HG02798 (cell line): ENCODE data around the gene CCDC141.

ENCODE experiments used
- ATAC-seq: cut with Tn5 transposase; IDR thresholded peaks from one replicate; pipeline ENCODE4 v1.9.1; 2021; ENCODE audit warnings: mild to moderate bottlenecking; ENCODE audit not compliant: unreplicated experiment, poor library complexity

CCDC141 gene

GRCh38 chr2:178914259-178914849, 135.6 kb downstream of the CCDC141 start:
- peak; percentile 90 for ATAC-seq

- no peak for ATAC-seq
Measured at GRCh38 chr2:178913049-178913441, 136.9 kb downstream of the CCDC141 start.

GRCh38 chr2:178912416-178913048, 137.4 kb downstream of the CCDC141 start:
- no peak for ATAC-seq

- no peak for ATAC-seq
Measured at GRCh38 chr2:178911039-178911438, 138.9 kb downstream of the CCDC141 start.

- ATAC-seq = no peak
Measured at GRCh38 chr2:178910005-178910404, 139.9 kb downstream of the CCDC141 start.

- ATAC-seq = no peak
Measured at GRCh38 chr2:178909507-178909906, 140.4 kb downstream of the CCDC141 start.

GRCh38 chr2:178908810-178909209, 141.1 kb downstream of the CCDC141 start:
- no peak for ATAC-seq

DNA sequence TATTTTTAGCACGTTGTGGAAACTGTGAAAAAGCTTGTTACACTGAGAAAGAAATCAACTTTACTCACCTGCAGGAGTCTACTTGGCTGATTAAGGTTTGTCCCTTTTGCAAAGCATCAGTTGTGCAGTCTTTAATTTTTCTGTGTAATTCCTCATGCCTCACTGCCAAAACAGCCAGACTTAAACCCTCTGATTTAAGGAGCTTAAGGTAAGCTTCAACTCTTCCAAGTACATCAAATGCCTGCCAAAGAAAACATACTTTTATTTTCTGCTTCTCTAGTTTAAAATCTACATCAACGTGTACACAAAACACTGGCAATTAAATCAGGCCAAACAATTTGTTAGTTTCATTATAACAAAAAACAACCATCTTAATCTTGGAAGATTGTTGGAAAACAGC, 144.7 kb downstream of the CCDC141 start:
- no peak for ATAC-seq

GRCh38 chr2:178899656-178900055, 150.3 kb downstream of the CCDC141 start:
- ATAC-seq = no peak

DNA sequence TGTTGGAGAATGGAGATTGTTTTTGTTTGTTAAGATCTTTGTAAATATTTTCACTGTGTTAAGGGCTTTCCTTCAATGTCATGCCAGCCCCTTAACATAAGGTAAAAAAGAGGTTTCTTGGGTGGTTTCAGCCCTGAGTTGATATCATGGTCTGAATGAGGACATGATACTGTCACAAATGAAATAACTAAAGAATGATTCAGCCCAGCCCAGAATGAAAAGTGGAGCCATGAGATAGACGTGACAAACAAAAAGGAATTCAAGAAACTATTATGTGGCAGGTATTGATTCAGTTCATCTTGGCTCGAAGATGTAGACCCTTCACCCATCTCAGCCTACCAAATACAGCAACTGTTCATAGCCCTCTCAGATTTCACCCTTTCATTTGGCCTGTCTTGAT, 154.1 kb downstream of the CCDC141 start:
- no peak for ATAC-seq

DNA sequence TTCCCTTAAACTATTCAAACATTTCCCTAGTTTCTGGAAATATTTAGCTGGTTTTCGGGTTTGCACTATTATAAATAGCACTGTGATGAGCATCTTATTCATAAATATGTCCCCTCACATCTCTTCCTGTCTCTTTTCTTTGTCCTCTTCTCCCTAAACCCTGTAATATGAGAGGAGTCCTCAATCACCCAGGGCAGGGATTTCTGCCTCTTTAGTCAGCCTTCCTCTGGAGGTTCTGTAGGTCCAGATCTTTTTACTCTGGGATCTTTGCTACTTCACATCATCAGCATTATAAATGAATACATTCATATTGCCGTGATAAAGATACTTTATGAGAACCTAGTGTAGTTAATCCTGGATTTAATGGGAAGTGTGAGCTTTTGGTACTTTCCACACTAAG, 154.8 kb downstream of the CCDC141 start:
- no peak for ATAC-seq

DNA sequence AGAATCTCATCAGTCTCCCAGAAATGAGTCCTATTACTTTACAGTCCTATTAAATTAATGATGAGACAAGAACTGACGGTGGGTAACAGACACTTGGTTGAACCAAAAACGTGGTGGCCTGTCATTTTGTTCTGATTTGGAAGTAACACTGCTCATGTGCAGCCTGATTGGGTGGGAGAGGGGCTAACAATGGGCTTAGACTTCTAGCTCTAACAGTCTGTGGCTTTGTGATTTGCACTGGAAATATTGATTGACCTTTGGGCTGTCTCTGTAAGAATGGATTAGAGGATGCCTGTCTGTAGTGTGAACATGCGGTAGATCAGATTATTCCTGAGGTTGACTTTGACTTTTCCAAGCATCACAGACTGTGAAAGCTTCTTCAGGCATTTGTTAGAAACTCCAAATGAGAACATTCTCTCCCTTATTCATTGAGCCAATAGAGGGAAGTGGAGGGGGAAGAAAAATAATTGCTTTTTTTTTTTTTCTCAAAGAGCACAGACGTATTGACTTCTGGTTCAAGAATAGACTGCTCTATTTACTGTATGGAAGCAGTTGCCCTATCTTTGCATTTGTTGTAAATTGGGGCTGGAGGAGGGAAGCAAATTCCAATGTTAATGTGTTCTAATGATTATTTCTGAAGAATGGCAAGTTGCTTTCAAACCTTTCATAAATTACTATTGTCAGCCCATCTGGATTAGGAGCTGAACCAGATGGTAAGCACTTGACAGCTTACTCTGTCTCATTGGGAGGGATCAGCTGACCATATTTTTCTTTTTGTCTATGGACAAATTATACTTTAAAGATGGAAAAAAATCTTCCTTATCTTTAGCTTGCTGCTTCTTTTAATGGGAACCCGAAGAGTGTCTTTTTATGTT, 156.9 kb downstream of the CCDC141 start:
- no peak for ATAC-seq

DNA sequence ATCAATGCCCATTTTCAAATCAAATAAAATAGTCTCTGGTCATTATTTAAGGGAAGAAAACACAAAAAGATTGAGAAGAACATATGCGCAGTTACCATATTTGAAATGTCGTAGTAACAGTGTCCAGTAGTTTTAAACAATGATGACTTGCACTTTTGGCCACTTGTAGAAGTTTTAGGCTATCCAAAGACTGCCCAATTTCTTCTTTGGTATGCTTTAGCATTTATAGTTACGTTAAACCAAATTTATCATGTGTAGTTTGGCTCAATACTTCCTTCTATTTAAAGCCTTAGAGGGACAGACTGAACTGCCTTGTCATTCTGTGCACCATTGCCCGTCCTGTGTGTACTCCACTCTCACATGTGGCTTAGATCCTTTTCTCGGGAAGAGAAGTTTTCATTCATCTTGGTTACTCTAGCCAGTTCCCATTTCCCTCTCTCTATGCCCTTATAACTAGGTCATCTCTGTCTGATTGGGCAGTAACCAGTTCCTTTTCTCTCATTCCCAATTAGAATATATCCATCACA, 157.9 kb downstream of the CCDC141 start:
- ATAC-seq = no peak

GRCh38 chr2:178891265-178891958, 158.5 kb downstream of the CCDC141 start:
- peak; percentile 90 for ATAC-seq

DNA sequence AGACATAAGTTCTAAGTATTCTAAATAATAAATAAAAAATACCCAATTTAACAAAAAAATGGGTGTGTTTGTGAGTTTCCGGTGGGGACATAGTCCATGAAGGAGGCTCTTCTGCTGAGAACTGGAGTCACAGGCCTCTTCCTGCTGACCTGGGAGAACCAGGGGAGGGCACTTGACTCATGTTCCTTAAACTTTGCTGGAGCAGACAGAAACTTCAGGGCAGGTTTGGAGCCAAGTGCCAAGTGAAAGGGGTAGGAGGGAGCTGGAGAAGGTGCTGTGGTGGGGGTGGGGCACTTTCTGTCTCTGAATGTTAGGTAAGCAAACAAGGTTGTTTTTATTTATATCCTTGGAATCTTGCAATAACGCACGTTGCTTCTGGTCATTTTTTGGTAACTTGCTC, 163.9 kb downstream of the CCDC141 start:
- no peak for ATAC-seq

DNA sequence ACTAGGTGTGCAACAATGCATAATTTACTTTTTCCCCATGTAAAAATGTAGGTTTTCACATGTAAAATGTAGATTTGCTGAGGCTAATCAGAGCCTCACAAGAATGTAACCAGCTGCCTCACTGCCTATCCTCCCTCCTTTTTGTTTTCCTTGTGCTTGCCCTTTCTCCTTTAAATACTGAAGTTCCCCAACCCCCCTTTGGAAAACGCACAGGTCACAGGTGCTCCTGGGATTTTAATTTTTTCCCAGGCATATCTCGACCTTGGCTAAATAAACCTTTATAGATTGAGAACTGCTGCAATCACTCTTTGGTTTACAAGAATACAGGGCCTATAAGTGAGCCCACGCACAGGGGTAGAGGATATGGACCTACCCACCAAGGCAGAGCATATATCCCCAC, 165.5 kb downstream of the CCDC141 start:
- ATAC-seq = no peak

GRCh38 chr2:178882666-178883440, 167.1 kb downstream of the CCDC141 start:
- no peak for ATAC-seq

DNA sequence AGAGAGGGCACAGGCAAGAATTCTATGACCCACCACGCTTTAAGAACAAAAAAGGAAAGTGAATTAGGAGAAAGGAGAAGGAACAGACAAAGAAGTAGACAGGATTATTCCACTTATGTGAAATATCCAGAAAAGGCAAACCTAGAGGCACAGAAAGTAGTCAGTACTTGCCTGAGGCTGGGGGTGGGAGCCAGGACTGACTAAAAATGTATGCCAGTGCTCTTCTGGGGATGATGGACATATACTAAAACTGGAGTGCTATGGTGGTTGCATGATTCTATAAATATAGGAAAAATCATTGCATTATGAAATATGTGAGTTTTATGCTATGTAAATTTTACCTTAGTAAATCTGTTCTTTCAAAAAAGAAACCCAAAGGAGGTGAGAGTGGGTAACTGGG, 168.9 kb downstream of the CCDC141 start:
- no peak for ATAC-seq

DNA sequence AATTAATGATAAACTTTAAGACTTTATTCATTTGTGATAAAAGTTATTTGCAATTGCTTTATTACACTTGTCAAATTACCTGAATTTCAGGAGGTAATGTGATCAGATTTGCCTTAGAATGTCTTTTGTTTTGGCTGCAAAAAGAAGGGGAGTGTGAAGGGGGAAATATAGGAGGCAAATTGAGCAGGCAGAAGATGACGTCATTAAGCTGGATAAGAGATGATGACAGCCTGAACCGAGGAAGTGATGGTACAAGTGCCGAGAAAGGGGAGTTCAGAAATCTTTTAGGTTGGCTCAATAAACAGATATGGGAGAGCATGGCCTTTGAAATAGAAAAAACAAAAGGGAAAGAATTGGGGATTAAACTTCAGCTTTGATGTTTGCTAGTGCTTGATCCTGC, 169.7 kb downstream of the CCDC141 start:
- ATAC-seq = no peak

DNA sequence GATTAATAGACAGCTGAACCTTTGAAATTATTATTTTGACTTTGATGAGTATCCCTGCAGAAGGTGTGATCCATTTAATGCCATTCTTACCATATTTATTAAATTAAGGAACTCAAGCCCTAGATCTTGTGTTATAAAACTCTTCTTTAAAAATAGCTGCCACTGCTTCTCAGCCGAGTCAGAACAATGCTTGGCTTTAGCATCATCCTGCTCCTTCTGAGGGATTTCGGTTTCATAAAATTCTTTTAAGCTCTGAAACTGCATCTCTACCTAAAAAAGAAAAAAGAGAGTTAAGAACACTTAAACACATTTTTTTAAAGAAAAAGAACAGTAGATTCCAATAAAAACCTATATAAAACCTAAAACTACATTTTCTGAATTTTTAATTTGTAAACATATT, 172.1 kb downstream of the CCDC141 start:
- ATAC-seq = no peak
